Activated CD8-positive, alpha-beta memory T cell treated with anti-CD3 and anti-CD28 coated beads, Interleukin-2, amount 50 U/mL, for 1 hour (primary cell): ENCODE measurements around the gene RAB40A.
A peak's percentile ranks its signal among the peaks of the same experiment; 100 is the strongest.

Experiments
- DNase-seq: peaks from one replicate; pipeline ENCODE4 v3.0.0-alpha.2; 2020; ENCODE audit errors: extremely low read depth

Gene RAB40A, protein sequence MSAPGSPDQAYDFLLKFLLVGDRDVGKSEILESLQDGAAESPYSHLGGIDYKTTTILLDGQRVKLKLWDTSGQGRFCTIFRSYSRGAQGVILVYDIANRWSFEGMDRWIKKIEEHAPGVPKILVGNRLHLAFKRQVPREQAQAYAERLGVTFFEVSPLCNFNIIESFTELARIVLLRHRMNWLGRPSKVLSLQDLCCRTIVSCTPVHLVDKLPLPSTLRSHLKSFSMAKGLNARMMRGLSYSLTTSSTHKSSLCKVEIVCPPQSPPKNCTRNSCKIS

DNA sequence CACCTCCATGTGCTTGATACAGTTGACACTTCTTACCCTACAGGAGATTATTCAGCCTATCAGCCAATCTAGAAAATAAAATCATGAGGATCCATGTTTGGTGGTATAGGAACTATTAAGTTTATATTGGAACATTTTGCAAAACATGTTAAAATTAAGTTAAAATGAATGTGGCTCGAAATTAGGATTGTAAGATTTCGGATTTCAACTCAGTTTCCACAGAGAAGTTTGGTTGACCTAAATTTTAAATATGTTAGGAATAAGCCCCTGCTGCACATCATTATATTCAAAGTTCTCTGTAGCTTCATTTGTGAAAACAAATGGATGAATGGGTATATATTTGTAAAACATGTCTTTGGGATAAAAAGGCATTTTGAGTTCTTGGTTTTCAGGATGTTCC is at the start of gene RAB40A:
Gene RAB40A (minus strand): TSS at position 101 of the 400 bp plus-strand sequence. CDS start 18,733 bp downstream, outside the sequence.
- DNase-seq: no peak

DNA sequence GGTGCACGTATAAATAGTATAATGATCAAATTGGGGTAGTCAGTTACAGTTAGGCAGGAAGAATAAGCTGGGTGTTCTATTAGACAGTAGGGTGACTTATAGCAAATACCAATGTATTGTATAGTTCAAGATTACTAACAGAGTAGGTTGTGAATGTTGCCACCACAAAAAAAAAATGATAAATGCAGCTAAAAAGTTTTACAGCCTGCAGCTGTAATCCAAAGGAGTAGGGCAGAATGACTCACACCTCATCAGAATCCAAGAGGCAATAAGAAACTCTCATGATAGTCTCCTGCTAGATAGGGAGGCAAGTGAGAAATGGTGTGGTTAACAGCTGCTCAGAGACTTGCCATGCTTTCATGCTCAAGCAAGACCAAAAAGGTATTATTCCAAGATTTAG is 46.5 kb upstream of the RAB40A start:
- DNase-seq: no peak

DNA sequence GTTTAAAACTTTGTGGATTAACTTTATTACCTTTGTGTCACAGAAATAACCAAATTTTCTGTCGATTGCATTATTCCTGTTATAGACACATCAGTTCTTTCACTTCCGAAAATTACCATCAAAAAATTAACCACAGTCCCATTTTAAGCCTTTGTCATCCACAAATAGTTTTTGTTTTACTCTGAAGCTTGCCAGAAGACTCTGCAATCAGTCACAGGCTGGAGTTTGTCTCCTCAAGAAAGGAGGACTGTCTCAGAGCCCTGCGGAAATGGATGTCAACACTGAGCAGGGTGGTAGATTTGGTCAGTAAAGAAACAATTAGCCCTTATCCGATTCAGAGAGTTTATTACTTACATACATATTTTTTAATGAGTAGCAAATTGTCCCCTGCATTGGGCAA is 45.9 kb upstream of the RAB40A start:
- no peak for DNase-seq

DNA sequence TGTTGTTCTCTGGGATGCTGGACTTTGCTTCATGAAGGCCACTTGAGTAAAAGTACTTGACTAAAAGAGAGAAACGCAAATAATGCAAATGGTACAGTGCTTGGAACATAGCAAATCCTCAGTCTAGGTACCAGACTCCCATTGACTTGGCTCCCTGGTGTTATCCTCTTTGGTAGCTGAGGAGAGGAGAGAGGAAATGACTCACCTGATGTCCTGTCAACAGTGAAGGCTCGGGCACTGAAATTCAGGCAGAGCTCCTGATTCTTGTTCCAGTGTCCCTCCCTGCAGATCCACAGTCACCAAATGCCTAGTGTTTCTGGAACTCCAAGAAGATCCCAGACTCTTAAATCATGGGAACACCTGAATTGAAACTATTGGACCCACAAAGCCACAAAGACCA is 43.5 kb upstream of the RAB40A start:
- no peak for DNase-seq

DNA sequence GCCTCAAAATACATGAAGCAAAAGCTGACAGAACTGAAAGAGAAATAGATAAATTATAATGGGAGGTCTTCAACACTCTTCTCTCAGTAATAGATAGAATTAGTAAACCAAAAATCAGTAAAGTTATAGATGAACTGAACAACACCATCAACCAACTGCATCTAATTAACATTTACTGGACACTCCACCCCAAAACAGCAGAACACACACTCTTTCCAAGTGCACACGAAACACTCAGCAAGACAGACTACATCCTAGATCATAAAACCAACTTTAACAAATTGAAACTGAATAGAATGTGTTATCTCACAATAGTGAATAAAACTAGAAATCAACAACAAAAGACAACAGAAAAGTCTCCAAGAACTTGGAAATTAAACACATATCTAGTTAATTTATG is 41.0 kb upstream of the RAB40A start:
- DNase-seq: no peak

DNA sequence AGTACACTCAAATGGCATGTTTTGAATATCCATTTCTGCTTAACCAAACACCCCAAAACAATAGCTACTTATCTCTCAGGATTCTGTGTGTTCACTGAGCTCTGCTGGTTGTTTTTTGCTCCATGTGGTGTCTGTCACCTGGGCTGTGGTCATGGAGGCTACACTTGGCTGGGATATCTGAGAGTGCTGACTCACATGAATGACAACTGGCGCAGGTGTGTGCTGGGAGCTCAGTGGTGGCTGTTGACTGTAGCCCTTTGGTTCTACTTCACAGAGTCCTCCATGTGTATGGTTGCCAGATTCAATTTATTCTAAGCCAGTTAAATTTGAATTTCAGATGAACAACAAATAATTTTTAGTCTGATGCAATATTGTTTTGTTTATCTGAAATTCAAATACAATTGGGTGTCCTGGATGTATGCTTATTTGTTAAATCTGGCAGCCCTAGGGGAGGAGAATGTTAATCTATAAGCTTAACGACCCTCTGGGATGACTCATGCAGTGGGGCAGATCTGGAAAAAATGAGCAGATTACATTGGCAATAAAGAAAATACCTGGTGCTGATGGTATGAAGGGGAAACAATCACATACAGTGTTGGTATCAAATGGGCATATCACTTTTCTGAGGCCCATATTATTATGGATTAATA is 37.8 kb upstream of the RAB40A start:
- DNase-seq: no peak

DNA sequence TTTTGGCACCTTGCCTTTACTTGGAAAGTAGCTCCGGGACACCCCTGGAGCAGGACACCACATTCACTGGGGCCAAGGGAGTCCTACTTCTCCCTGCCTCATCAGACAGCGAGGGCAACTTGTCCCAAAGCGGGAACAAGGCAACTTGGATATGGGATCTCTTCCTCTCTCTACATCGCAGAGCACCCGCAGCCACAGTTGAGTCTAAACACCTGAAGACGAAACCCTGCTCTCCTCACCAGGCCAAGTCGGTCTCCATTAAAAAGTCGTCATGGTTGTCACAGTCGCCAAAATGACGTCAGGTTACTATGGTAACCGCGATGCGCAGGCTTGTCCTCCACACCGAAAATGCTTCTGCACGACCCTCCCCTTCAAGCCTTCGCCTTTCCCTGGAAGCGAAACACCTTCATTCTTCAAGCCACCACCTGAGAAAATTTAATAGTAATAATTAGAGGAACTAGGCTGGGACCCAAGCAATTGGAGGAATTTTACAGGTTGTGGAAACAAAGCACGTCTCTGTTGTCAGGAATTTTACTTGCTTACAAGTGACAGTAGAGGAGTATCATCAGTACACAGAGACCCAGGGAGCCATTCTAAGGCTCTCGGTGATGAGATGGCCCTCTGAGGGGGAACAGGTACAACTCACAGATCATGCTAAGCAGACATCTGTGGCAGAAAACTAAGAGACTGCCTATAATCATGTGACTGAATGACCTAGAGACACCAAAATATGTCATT is 35.6 kb upstream of the RAB40A start:
- peak; percentile 37 for DNase-seq

DNA sequence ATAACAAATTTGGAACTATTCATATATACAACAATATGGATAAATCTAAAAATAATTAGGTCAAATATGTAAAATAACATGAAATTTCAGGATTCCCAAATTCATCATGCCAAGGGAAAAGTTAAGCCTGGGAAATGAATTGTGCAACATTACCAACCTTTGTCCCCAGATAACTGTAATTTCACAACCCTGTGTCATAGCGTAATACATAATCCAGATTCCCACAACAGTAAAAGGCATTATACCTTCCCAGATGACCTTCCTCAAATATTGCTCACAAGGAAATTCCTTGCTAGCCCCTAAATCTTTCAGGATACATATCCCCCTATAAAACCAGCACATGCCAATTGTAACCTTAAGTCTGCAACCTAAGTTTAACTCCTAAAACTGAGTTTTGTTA is 32.9 kb upstream of the RAB40A start:
- no peak for DNase-seq

DNA sequence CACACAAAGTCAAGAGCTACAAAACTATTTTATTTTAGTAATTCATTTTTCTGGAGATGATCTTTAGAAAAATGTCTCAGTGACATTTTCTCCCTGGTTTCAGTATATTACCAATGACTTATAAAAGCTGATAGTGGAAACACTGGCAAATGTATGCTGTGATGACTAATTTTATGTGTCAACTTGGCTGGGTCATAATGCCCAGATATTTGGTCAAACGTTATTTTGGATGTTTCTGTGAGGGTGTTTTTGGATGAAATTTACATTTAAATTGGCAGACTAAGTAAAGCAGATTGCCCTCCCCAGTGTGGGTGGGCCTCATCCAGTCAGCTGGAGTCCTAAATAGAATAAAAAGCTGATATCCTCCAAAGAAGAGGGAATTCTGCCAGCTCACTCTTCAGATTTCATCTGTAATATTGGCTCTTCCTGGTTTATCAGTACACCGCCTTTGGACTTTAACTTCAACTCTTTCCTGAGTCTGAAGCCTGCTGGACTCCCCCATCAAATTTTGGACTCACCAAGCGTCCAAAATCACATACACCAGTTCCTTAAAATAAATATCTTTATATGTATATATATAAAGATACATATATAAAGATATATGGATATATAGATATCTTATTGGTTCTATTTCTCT is 31.2 kb upstream of the RAB40A start:
- no peak for DNase-seq

DNA sequence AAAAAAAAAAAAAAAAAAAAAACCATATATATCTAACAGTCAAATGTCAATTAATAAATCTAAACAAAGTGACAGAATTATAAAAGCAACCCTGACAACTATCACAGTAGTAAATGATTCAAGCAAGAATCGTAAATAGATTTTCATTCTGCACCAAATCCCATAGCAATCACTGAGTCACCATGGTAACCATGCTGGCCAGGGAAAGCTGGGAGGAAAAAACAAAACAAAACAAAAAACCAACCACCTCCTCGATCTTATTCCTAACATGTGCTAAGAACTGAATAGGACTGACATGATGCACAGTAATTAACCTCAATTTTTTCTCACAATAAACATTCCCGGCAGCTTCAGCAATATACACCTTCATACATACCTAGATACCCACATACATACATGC is 30.6 kb upstream of the RAB40A start:
- DNase-seq: no peak

DNA sequence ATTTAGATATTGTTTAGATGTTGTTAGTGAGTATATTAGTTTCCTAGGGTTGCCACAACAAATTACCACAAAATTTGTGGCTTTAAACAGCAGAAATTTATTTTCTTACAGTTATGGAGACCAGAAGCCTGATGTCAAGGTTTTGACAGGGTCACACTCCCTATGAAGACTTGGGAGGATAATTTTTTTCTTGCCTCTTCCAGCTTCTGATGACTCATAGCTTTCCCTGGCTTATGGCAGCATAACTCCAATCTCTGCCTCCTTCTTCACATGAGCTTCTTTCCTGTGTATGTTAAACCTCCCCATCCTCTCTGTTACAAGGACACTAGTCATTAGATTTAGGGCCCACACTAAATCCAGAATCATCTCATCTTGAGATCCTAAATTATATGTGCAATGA is 20.9 kb upstream of the RAB40A start:
- DNase-seq: no peak

DNA sequence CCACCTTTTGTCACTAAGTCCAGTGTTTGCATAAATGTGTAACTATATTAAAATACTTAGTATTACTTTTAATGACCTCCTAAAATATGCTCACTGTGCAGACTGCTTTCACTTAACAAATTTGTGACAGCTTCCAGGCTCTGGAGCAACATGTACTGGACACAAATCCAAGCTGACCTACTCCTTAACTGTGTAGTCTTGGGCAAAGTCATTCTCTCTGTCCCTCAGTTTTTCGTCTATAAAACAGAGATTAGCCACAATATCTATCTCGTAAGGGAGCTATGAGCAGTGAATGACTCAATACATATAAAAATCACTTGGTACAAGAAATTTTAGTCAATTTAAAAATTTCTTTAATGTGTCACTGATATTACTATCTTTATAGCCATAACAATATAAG is 20.4 kb upstream of the RAB40A start:
- no peak for DNase-seq

DNA sequence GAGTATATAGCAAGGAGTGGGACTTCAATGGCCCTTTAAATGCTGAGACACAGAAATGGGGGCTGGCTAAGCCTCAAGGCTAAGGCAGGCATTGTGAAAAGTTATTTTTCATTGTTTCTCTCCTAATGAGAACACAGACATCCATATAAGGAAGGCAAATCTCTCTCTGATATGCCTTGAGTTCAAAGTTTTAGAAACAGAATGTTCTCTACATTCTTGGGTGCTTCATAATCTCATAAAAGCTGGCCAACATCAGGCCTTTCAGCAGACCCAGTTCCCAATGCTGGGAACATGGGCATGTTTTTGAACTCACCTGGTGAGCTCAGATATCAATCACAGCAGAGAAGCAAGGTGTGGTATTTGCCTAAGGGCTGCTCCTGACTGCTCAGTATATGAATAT is 19.4 kb upstream of the RAB40A start:
- no peak for DNase-seq

DNA sequence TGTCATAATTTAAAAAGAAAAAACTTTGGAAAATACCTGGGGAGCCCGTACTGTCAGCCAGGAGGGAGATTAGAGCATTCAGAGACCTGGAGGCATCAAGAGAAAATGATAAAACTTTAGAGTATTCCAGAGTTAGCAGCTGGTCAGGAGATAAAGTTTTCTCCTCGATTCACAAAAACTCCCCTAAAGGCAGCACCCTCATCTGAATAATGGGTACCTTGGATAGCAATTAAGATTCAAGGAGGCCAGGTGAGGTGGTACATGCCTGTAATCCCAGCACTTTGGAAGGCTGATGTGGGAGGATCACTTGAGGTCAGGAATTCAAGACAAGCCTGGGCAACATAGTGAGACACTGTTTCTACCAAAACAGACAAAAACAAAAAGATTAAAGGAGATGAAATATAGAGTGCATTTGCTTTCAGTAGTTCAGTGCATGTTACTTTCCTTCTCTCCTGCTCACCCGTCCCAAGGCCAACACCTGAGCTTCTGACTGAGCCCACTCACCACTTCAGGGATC is 18.6 kb upstream of the RAB40A start:
- DNase-seq: no peak

DNA sequence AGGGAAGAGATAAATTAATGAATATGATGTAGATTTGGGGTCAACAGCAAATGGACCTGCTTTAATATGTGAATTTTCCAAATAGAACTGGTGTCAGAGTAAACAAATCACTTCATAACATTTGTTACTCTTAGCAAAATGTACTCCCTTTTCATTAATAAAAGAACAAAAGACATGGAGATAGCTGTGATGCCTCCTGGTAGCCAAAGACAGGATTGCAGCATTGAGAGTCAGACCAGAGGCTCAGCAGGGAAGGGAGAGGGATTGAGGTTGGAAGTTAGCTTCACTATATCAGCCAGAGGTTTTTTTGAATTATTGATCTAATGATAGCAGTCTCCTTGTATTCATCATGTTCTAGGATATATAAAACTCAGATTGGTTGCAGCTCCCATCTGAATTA is 17.4 kb upstream of the RAB40A start:
- DNase-seq: no peak

DNA sequence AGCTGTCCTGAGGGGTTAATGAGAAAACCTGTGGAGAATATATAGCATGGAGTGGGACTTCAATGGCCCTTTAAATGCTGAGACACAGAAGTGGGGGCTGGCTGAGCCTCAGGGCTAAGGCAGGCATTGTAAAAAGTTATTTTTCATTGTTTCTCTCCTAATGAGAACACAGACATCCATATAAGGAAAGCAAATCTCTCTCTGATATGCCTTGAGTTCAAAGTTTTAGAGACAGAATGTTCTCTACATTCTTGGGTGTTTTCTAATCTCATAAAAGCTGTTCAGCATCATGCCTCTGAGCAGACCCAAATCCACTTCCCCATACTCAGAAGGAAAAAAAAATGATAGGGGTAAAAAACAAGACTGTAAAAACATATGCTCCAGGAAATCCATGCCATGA is 16.8 kb upstream of the RAB40A start:
- DNase-seq: no peak

DNA sequence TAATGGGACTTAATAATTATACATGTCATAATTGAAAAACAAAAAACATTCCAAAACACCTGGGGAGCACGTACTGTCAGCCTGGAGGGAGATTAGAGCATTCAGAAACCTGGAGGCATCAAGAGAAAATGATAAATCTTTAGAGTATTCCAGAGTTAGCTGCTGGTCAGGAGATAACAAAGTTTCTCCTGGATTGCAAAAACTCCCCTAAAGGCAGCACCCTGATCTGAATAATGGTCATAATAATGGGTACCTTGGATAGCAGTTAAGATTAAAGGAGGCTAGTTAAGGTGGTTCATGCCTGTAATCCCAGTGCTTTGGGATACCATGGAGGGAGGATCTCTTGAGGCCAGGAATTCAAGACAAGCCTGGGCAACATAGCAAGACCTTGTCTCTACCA is 15.9 kb upstream of the RAB40A start:
- DNase-seq: no peak

DNA sequence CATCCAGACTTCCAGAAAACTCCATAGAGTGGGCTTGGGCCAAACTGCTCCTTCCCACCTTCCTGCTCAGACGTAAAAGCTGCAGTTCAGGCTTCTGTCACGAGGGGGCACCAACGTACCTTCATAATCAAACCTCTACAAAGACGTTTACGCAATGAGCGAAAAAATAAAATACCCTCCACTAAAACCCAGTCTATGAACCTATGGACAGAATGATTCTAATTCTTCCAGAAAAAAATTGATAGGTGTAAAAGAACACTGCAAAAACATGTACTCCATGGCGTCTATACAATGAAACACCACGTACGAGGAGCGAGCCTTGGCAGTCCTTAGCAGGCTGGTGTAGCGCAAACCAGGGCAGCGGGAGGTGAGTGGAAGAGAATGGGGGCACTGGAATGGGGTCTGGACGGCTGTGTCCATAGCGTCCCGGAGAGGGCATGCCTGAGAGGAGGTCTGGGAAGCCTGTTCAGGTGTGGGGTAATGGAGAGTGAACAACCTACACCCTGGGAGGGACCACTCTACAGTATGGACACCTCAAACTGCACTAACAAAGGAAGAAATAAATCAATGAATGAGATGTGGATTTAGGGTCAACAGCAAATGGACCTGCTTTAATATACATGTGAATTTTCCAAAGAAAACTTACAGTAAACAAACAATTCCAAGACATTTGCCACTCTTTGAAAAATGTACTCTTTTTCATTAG is 14.4 kb upstream of the RAB40A start:
- peak; percentile 13 for DNase-seq

DNA sequence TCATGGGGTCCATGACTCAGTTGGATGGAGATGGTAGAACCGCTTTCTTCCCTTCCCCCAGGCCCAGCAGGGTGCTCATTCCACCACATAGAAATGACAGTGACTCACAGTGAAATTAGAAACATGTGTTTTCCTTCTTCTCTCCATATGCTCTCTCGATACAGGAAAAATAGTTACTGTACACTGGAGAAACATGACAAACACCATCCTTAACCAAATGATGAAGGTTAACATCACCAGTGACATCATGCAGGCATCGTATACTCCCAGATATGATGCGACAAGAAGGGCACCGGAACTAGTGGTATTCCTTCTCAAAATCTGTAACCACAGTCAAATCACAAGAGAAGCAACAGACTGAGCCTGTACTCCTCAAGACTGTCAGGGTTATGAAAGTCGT is 11.7 kb upstream of the RAB40A start:
- DNase-seq: no peak

DNA sequence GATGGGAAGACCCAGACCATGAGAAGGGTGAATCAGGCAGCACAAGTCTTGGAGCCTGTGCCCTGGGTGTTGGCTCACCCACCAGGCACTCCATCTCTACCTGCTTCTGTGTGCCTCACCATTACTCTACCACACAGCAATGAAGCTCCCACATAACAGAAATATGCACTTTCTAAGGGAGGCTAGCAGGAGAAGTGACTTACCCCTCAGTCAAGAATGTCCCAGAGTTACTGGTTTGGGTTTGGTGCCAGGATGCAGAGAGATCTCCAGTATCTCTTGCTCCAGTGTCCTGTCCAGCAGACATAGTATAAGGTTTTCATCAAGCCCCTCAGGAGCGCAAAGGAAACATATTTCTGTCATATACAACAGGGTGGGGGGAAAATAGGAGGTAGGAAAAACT is 11.3 kb upstream of the RAB40A start:
- DNase-seq: no peak

DNA sequence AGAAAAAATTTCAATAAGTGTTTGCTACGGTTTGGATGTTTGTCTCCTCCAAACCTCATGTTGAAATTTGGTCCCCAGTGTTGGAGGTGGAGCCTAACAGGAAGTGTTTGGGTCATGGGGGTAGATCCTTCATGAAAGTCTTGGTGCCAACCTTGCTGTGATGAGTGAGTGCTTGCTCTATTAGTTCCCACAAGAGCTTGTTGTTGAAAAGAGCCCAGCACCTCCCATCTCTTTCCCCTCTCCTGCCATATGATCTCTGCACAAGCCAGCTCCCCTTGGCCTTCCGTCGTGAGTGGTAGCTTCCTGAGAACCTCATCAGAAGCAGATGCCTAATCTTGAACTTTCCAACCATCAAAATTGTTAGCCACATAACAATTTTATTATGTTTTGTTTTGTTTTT is 10.3 kb upstream of the RAB40A start:
- DNase-seq: no peak

DNA sequence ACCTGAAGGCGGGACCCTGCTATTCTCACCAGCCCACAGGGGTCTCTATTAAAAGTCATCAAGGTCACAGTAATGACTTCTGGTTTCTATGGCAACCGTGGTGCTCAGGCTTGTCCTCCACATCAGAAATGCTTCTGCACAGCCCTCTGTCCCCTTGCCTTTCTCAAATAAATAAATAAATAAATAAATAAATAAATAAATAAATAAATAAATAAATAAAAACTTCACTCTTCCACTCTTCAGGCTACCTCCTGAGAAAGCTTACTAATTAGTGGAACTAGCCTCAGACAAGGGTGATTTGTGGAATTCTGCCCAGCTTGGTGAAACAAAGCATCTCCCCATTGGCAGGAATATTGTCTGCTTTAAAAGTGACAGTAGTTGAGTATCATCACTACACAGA is 5.5 kb upstream of the RAB40A start:
- no peak for DNase-seq
